Coronary artery (tissue), 2 donors: Measurements from ENCODE around the gene GPSM1.

Experiments used
- DNase-seq: peaks from one replicate; pipeline ENCODE4 v3.0.0-alpha.2; 2017; ENCODE audit warnings: low spot score
- H3K27ac ChIP-seq, 2 donors: fragments of 200-600 bp; sonication (generic); one replicate each; pipeline ENCODE4 v1.5.1; 2016 to 2019
- H3K4me3 ChIP-seq: fragments of 200-600 bp; sonication (generic); 2 replicates; pipeline ENCODE4 v1.5.1; 2016; ENCODE audit warnings: mild to moderate bottlenecking, moderate library complexity
- CTCF ChIP-seq: fragments of 200-600 bp; sonication (generic); IDR thresholded peaks from one replicate; pipeline ENCODE4 v1.5.1; 2019; ENCODE audit warnings: antibody characterized with exemption

The GPSM1 gene

GRCh38 chr9:136291306-136292025, 35.9 kb upstream of the GPSM1 start:
- no peak for DNase-seq
- Histone ChIP-seq H3K27ac (no peak overlapping the region), H3K4me3 (no peak overlapping the region)
- no peak for TF ChIP-seq CTCF

GRCh38 chr9:136292026-136292538, 35.3 kb upstream of the GPSM1 start:
- no peak for TF ChIP-seq CTCF
- Histone ChIP-seq H3K4me3 (no peak overlapping the region), H3K27ac (no peak overlapping the region)
- DNase-seq: no peak

GRCh38 chr9:136292591-136293448, 34.5 kb upstream of the GPSM1 start:
- TF ChIP-seq CTCF: no peak
- no peak for DNase-seq
- H3K4me3 ChIP-seq: no peak overlapping the region
- H3K27ac ChIP-seq: no peak overlapping the region

GRCh38 chr9:136293476-136294077, 33.8 kb upstream of the GPSM1 start:
- no peak overlapping the region for H3K27ac ChIP-seq
- DNase-seq: no peak
- no peak for TF ChIP-seq CTCF
- H3K4me3 ChIP-seq: no peak overlapping the region

- Histone ChIP-seq H3K4me3 (no peak overlapping the region), H3K27ac (no peak overlapping the region)
- DNase-seq: no peak
- no peak for TF ChIP-seq CTCF
These were observed 32.9 kb upstream of the GPSM1 start for GRCh38 chr9:136294437-136294836.

- H3K27ac ChIP-seq: no peak overlapping the region
- no peak for DNase-seq
These were observed 32.3 kb upstream of the GPSM1 start for GRCh38 chr9:136295055-136295454.

More at GRCh38 chr9:136295055-136295454, 32.3 kb upstream of the GPSM1 start:
- no peak overlapping the region for H3K4me3 ChIP-seq
- no peak for TF ChIP-seq CTCF
